DND-41 (cell line): Measurements from ENCODE around the gene DBNDD2.
A peak's percentile ranks its signal among the peaks of the same experiment; 100 is the strongest.

ENCODE experiments used
- ATAC-seq: fragments of 200-7000 bp; cut with Tn5 transposase; 3 replicates; pipeline ENCODE4 v1.9.1; 2021; ENCODE audit warnings: low read depth; ENCODE audit not compliant: insufficient read depth
- DNase-seq: peaks from one replicate; pipeline ENCODE4 v3.0.0-alpha.2; 2020
- H2AFZ ChIP-seq: 2 replicates; pipeline ENCODE4 v1.6.0; 2012; ENCODE audit warnings: low read depth, low read length
- H3K27ac ChIP-seq: 2 replicates; pipeline ENCODE4 v1.5.1; 2012; ENCODE audit warnings: low read length, inconsistent platforms
- H3K27me3 ChIP-seq: fragments of 200-600 bp; sonication (generic); 2 replicates; pipeline ENCODE4 v1.6.0; 2012; ENCODE audit warnings: low read length, mild to moderate bottlenecking, inconsistent platforms; ENCODE audit not compliant: insufficient read depth, poor library complexity
- H3K36me3 ChIP-seq: 2 replicates; pipeline ENCODE4 v1.5.1; 2012; ENCODE audit warnings: low read length, inconsistent platforms; ENCODE audit not compliant: insufficient read depth
- H3K4me1 ChIP-seq: 2 replicates; pipeline ENCODE4 v1.5.1; 2012; ENCODE audit warnings: mild to moderate bottlenecking, low read length; ENCODE audit not compliant: insufficient read depth
- H3K4me2 ChIP-seq: 2 replicates; pipeline ENCODE4 v1.6.0; 2012; ENCODE audit warnings: mild to moderate bottlenecking, moderate library complexity, low read length, inconsistent platforms; ENCODE audit not compliant: insufficient read depth
- H3K4me3 ChIP-seq, 2 experiments: fragments of 200-600 bp in 1 of 2; shearing (Covaris generic) in 1 of 2; 2 replicates each; pipeline ENCODE4 v1.5.1; 2012 to 2016; ENCODE audit warnings: inconsistent platforms in 2 of 2, low read length in 2 of 2, mild to moderate bottlenecking in 2 of 2, low read depth in 1 of 2, moderate library complexity in 1 of 2
- H3K79me2 ChIP-seq: 2 replicates; pipeline ENCODE4 v1.6.0; 2012; ENCODE audit warnings: low read length, inconsistent platforms; ENCODE audit not compliant: insufficient read depth
- H3K9ac ChIP-seq: 2 replicates; pipeline ENCODE4 v1.6.0; 2012; ENCODE audit warnings: low read depth, mild to moderate bottlenecking, inconsistent platforms, low read length, moderate library complexity
- H3K9me3 ChIP-seq: 2 replicates; pipeline ENCODE4 v1.5.1; 2012; ENCODE audit warnings: low read length, moderate library complexity, mild to moderate bottlenecking, inconsistent platforms; ENCODE audit not compliant: insufficient read depth, severe bottlenecking
- H4K20me1 ChIP-seq: 2 replicates; pipeline ENCODE4 v1.6.0; 2012; ENCODE audit warnings: low read length; ENCODE audit not compliant: insufficient read depth
- CTCF ChIP-seq: IDR thresholded peaks from 2 replicates; pipeline ENCODE4 v1.5.1; 2012; ENCODE audit warnings: borderline replicate concordance, low read length, moderate library complexity, mild to moderate bottlenecking; ENCODE audit not compliant: poor library complexity, severe bottlenecking; ENCODE audit errors: extremely low read depth
- EZH2 ChIP-seq: IDR thresholded peaks from 3 replicates; pipeline ENCODE4 v1.6.1; 2012; ENCODE audit warnings: borderline replicate concordance, low read depth, mild to moderate bottlenecking, moderate library complexity, low read length, inconsistent platforms; ENCODE audit not compliant: severe bottlenecking

DBNDD2 gene

GRCh38 chr20:45361793-45362192 lies 46.3 kb upstream of the DBNDD2 start:
- ATAC-seq (no peak), DNase-seq (no peak)
- no peaks in the 10 kb centered on the region for H3K9me3 ChIP-seq
- H3K79me2 ChIP-seq, result peaks cover 25% of the 10 kb centered on the region
- peak overlapping the region; percentile 97; the same call in 1 of the 2 replicates for H3K4me2 ChIP-seq
- H3K4me3 ChIP-seq, result no peak overlapping the region
- H3K9ac ChIP-seq, result no peak overlapping the region
- peak overlapping the region; percentile 36 for H2AFZ ChIP-seq
- TF ChIP-seq EZH2 (no peak), CTCF (no peak)
- H4K20me1 ChIP-seq, result peaks cover 10% of the 10 kb centered on the region
- H3K27me3 ChIP-seq, result no peaks in the 10 kb centered on the region
- peaks cover 26% of the 10 kb centered on the region for H3K4me1 ChIP-seq
- H3K36me3 ChIP-seq, result peaks cover 16% of the 10 kb centered on the region
- no peak overlapping the region for H3K27ac ChIP-seq

- H3K4me1 ChIP-seq, result peaks cover 26% of the 10 kb centered on the region
These were observed 45.1 kb upstream of the DBNDD2 start, which contains the start of gene SYS1 for GRCh38 chr20:45362804-45363610. Gene SYS1, plus strand, starts transcription at chr20:45363156. Its CDS starts 376 bp downstream, at chr20:45363532.

GRCh38 chr20:45363611-45364492 lies 44.2 kb upstream of the DBNDD2 start:
- Histone ChIP-seq H3K9ac (peak overlapping the region; percentile 75), H3K79me2 (peaks cover 25% of the 10 kb centered on the region), H3K4me3 (peak overlapping the region; percentile 61 to 93), H3K9me3 (no peaks in the 10 kb centered on the region), H3K27ac (peak overlapping the region; percentile 88), H3K4me1 (peaks cover 26% of the 10 kb centered on the region), H2AFZ (peak overlapping the region; percentile 82), H4K20me1 (peaks cover 10% of the 10 kb centered on the region), H3K36me3 (peaks cover 37% of the 10 kb centered on the region), H3K4me2 (peak overlapping the region; percentile 97), H3K27me3 (no peaks in the 10 kb centered on the region)
- no peak for TF ChIP-seq CTCF
- TF ChIP-seq EZH2, result no peak
- DNase-seq (no peak), ATAC-seq (no peak)

More at GRCh38 chr20:45362804-45363610, 45.1 kb upstream of the DBNDD2 start, which contains the start of gene SYS1:
- Histone ChIP-seq H3K36me3 (peaks cover 28% of the 10 kb centered on the region), H3K9ac (peak within 1 kb of the TSS; percentile 75), H3K27me3 (no peaks in the 10 kb centered on the region), H3K79me2 (peaks cover 25% of the 10 kb centered on the region), H4K20me1 (peaks cover 10% of the 10 kb centered on the region), H2AFZ (peak within 1 kb of the TSS; percentile 96), H3K9me3 (no peaks in the 10 kb centered on the region), H3K4me2 (peak within 1 kb of the TSS; percentile 97), H3K27ac (peak within 1 kb of the TSS; percentile 88), H3K4me3 (peak within 1 kb of the TSS; percentile 61 to 93)
- peak; percentile 99 for DNase-seq
- TF ChIP-seq CTCF (peak; percentile 96), EZH2 (no peak)
- peak; percentile 85 for ATAC-seq
